HEK293 (cell line): Measurements from ENCODE around the gene NFYB.
A peak's percentile ranks its signal among the peaks of the same experiment; 100 is the strongest.

Source experiments
- CTCF ChIA-PET: fragments of 350-600 bp; formaldehyde crosslinking; extraction: SDS; loops from one replicate; lab custom pipeline; 2021; ENCODE audit warnings: antibody characterized with exemption; lab: Yijun Ruan, JAX
- POLR2A ChIA-PET: fragments of 300-600 bp; formaldehyde crosslinking; extraction: SDS; loops from one replicate; lab custom pipeline; 2020; ENCODE audit warnings: antibody characterized with exemption, inconsistent platforms; lab: Yijun Ruan, JAX
- H3K27ac ChIP-seq: fragments of 200-500 bp; sonication (Bioruptor generic); 2 replicates; pipeline ENCODE4 v1.5.1; 2014; ENCODE audit warnings: low read depth, low read length, control low read depth, inconsistent platforms; ENCODE audit errors: extremely low read depth
- H3K36me3 ChIP-seq, 2 experiments: fragments of 200-500 bp in 1 of 2; sonication (Bioruptor generic) in 1 of 2; 1 replicate in 1 of 2; 2 replicates in 1 of 2; pipeline ENCODE4 v1.5.1; 2014 to 2017; ENCODE audit warnings: inconsistent platforms in 2 of 2, low read length in 2 of 2; ENCODE audit not compliant: control insufficient read depth in 2 of 2, insufficient read depth in 1 of 2
- H3K4me1 ChIP-seq: fragments of 200-500 bp; sonication (Bioruptor generic); 2 replicates; pipeline ENCODE4 v1.5.1; 2014; ENCODE audit warnings: mild to moderate bottlenecking, low read length, inconsistent platforms; ENCODE audit not compliant: control insufficient read depth, insufficient read depth
- H3K4me3 ChIP-seq: 2 replicates; pipeline ENCODE4 v1.5.1; 2011; ENCODE audit warnings: low read depth, mild to moderate bottlenecking, control low read depth, low read length, moderate library complexity
- H3K9me3 ChIP-seq: fragments of 200-500 bp; sonication (Bioruptor generic); 2 replicates; pipeline ENCODE4 v1.5.1; 2014; ENCODE audit warnings: low read depth, low read length, inconsistent platforms; ENCODE audit not compliant: control insufficient read depth, insufficient read depth
- BCL11A ChIP-seq: fragments of 450-650 bp; formaldehyde crosslinking; IDR thresholded peaks from 2 replicates; pipeline ENCODE4 v1.5.1; 2016; ENCODE audit warnings: low read depth, missing biosample characterization, missing genetic modification characterization
- GLIS1 ChIP-seq: fragments of 450-650 bp; formaldehyde crosslinking; IDR thresholded peaks from 2 replicates; pipeline ENCODE4 v1.5.1; 2016; ENCODE audit warnings: missing biosample characterization, missing genetic modification characterization
- HIC1 ChIP-seq: fragments of 450-650 bp; formaldehyde crosslinking; IDR thresholded peaks from 2 replicates; pipeline ENCODE4 v1.5.1; 2016; ENCODE audit warnings: missing biosample characterization, missing genetic modification characterization
- INSM2 ChIP-seq: fragments of 450-650 bp; formaldehyde crosslinking; IDR thresholded peaks from 2 replicates; pipeline ENCODE4 v1.5.1; 2016; ENCODE audit warnings: missing biosample characterization, missing genetic modification characterization
- MEIS1 ChIP-seq: sonication (generic); formaldehyde crosslinking; IDR thresholded peaks from 2 replicates; pipeline ENCODE4 v1.8.1; 2022; ENCODE audit warnings: missing genetic modification reagents, mild to moderate bottlenecking, borderline replicate concordance
- PRDM4 ChIP-seq: fragments of 450-650 bp; formaldehyde crosslinking; IDR thresholded peaks from 2 replicates; pipeline ENCODE4 v1.5.1; 2017; ENCODE audit warnings: missing biosample characterization, missing genetic modification characterization
- SCRT2 ChIP-seq: fragments of 450-650 bp; formaldehyde crosslinking; IDR thresholded peaks from 2 replicates; pipeline ENCODE4 v1.5.1; 2016; ENCODE audit warnings: missing biosample characterization, missing genetic modification characterization
- ZBTB20 ChIP-seq: fragments of 450-650 bp; formaldehyde crosslinking; IDR thresholded peaks from 2 replicates; pipeline ENCODE4 v1.5.1; 2016; ENCODE audit warnings: missing biosample characterization, missing genetic modification characterization
- ZBTB21 ChIP-seq: fragments of 450-650 bp; formaldehyde crosslinking; IDR thresholded peaks from 2 replicates; pipeline ENCODE4 v1.5.1; 2017; ENCODE audit warnings: missing biosample characterization, missing genetic modification characterization
- ZBTB7A ChIP-seq: fragments of 450-650 bp; formaldehyde crosslinking; IDR thresholded peaks from 2 replicates; pipeline ENCODE4 v1.5.1; 2016; ENCODE audit warnings: low read depth, missing biosample characterization, missing genetic modification characterization
- ZEB2 ChIP-seq: fragments of 450-650 bp; formaldehyde crosslinking; IDR thresholded peaks from 2 replicates; pipeline ENCODE4 v1.5.1; 2016; ENCODE audit warnings: missing biosample characterization, missing genetic modification characterization
- ZNF366 ChIP-seq: fragments of 450-650 bp; formaldehyde crosslinking; conservative IDR thresholded peaks from 2 replicates; pipeline ENCODE4 v1.5.1; 2016; ENCODE audit warnings: missing biosample characterization, missing genetic modification characterization
- ZNF37A ChIP-seq: fragments of 450-650 bp; IDR thresholded peaks from 2 replicates; pipeline ENCODE4 v1.5.1; 2018; ENCODE audit warnings: missing biosample characterization, missing genetic modification characterization
- ZNF521 ChIP-seq: fragments of 450-650 bp; formaldehyde crosslinking; IDR thresholded peaks from 2 replicates; pipeline ENCODE4 v1.5.1; 2017; ENCODE audit warnings: missing biosample characterization, mild to moderate bottlenecking, missing genetic modification characterization
- ZNF629 ChIP-seq: fragments of 450-650 bp; formaldehyde crosslinking; IDR thresholded peaks from 2 replicates; pipeline ENCODE4 v1.5.1; 2017; ENCODE audit warnings: missing biosample characterization, missing genetic modification characterization
- TF ChIP-seq, protein P1 (sequence below): sonication (generic); formaldehyde crosslinking; IDR thresholded peaks from 2 replicates; pipeline ENCODE4 v1.8.1; 2022; ENCODE audit warnings: mild to moderate bottlenecking, moderate library complexity, missing genetic modification reagents
- TF ChIP-seq, protein P2 (sequence below): fragments of 450-650 bp; formaldehyde crosslinking; IDR thresholded peaks from 2 replicates; pipeline ENCODE4 v1.5.1; 2017; ENCODE audit warnings: missing biosample characterization, missing genetic modification characterization
- TF ChIP-seq, protein P3 (sequence below): fragments of 450-650 bp; formaldehyde crosslinking; IDR thresholded peaks from 2 replicates; pipeline ENCODE4 v1.5.1; 2016; ENCODE audit warnings: missing biosample characterization, missing genetic modification characterization, low read depth

Gene NFYB

GRCh38 chr12:104182621-104183378, 44.8 kb upstream of the NFYB start (continued):
- TF ChIP-seq GLIS1 (no peak), SCRT2 (tag by site-specific recombination) (no peak), ZNF37A (no peak)

DNA sequence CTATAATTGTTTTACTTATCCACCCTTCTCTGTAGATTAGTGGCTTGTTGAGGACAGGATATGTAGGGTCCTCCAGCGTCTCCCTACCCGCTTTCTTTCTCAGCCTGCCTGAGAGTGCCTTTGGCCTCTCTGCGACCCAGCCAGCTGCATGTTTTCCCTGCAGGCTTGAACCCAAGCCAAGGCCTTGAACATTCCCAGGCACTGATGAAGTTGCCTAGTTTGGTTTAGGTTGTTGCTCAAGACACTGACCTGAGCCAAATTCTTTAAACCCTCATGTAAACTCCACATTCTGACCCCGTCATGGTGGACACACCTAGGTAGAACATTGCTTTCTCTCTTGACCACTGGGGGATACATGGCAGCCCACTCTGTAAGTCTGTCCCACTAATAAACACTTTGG, 44.1 kb upstream of the NFYB start:
- CTCF ChIA-PET: no interaction called here
- Histone ChIP-seq H3K4me3 (no peak overlapping the region), H3K9me3 (no peaks in the 10 kb centered on the region), H3K36me3 (no peaks in the 10 kb centered on the region), H3K4me1 (0 out of 2 replicates have a peak, but pooled peaks cover 5% of the 10 kb centered on the region), H3K27ac (no peak overlapping the region)
- TF ChIP-seq, protein P1, sequence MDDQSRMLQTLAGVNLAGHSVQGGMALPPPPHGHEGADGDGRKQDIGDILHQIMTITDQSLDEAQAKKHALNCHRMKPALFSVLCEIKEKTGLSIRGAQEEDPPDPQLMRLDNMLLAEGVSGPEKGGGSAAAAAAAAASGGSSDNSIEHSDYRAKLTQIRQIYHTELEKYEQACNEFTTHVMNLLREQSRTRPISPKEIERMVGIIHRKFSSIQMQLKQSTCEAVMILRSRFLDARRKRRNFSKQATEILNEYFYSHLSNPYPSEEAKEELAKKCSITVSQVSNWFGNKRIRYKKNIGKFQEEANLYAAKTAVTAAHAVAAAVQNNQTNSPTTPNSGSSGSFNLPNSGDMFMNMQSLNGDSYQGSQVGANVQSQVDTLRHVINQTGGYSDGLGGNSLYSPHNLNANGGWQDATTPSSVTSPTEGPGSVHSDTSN (CRISPR knock-in tag): no peak
- TF ChIP-seq PRDM4 (no peak), INSM2 (no peak), HIC1 (tag by site-specific recombination) (no peak), ZBTB7A (no peak)
- POLR2A ChIA-PET: no interaction called here

- Histone ChIP-seq H3K27ac (no peak overlapping the region), H3K4me3 (no peak overlapping the region), H3K4me1 (0 out of 2 replicates have a peak, but pooled peaks cover 5% of the 10 kb centered on the region), H3K36me3 (no peaks in the 10 kb centered on the region), H3K9me3 (no peaks in the 10 kb centered on the region)
- ChIA-PET CTCF (no interaction called here), POLR2A (no interaction called here)
- peak; percentile 59; the same call in 1 of the 2 replicates for TF ChIP-seq ZBTB21 (tag by site-specific recombination)
- no peak for TF ChIP-seq MEIS1
- no peak for TF ChIP-seq BCL11A (tag by site-specific recombination)
- TF ChIP-seq, protein P2, sequence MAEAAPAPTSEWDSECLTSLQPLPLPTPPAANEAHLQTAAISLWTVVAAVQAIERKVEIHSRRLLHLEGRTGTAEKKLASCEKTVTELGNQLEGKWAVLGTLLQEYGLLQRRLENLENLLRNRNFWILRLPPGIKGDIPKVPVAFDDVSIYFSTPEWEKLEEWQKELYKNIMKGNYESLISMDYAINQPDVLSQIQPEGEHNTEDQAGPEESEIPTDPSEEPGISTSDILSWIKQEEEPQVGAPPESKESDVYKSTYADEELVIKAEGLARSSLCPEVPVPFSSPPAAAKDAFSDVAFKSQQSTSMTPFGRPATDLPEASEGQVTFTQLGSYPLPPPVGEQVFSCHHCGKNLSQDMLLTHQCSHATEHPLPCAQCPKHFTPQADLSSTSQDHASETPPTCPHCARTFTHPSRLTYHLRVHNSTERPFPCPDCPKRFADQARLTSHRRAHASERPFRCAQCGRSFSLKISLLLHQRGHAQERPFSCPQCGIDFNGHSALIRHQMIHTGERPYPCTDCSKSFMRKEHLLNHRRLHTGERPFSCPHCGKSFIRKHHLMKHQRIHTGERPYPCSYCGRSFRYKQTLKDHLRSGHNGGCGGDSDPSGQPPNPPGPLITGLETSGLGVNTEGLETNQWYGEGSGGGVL (tag by site-specific recombination): peak; percentile 60
- TF ChIP-seq ZNF521: no peak
- TF ChIP-seq ZEB2 (tag by site-specific recombination): no peak
- TF ChIP-seq ZNF629: peak; percentile 70
- 0 out of 2 replicates have a peak, but pooled peaks have one; percentile 36 for TF ChIP-seq ZNF366 (tag by site-specific recombination)
- peak; percentile 64; the same call in 1 of the 2 replicates for TF ChIP-seq ZBTB20 (tag by site-specific recombination)
- TF ChIP-seq, protein P1 (CRISPR knock-in tag): no peak
- TF ChIP-seq, protein P3, sequence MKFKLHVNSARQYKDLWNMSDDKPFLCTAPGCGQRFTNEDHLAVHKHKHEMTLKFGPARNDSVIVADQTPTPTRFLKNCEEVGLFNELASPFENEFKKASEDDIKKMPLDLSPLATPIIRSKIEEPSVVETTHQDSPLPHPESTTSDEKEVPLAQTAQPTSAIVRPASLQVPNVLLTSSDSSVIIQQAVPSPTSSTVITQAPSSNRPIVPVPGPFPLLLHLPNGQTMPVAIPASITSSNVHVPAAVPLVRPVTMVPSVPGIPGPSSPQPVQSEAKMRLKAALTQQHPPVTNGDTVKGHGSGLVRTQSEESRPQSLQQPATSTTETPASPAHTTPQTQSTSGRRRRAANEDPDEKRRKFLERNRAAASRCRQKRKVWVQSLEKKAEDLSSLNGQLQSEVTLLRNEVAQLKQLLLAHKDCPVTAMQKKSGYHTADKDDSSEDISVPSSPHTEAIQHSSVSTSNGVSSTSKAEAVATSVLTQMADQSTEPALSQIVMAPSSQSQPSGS: peak; percentile 89
These were observed 43.3 kb upstream of the NFYB start for GRCh38 chr12:104181313-104181712.
